Uterus (tissue), 2 donors: Measurements from ENCODE around the gene TMEM31.

Source experiments
- POLR2A ChIP-seq, 2 donors: fragments of 450-650 bp; IDR thresholded peaks; one replicate each; pipeline ENCODE4 v1.6.1; 2016; ENCODE audit warnings: antibody characterized with exemption in 2 of 2, mild to moderate bottlenecking in 1 of 2, moderate library complexity in 1 of 2
- TF ChIP-seq, protein P1 (sequence below), 4 experiments: fragments of 200-600 bp in 2 of 4; fragments of 450-650 bp in 2 of 4; sonication (generic) in 2 of 4; IDR thresholded peaks; one replicate each; pipeline ENCODE4 v1.5.1; 2016 to 2019; ENCODE audit warnings: antibody characterized with exemption in 4 of 4, mild to moderate bottlenecking in 2 of 4, moderate library complexity in 1 of 4

DNA sequence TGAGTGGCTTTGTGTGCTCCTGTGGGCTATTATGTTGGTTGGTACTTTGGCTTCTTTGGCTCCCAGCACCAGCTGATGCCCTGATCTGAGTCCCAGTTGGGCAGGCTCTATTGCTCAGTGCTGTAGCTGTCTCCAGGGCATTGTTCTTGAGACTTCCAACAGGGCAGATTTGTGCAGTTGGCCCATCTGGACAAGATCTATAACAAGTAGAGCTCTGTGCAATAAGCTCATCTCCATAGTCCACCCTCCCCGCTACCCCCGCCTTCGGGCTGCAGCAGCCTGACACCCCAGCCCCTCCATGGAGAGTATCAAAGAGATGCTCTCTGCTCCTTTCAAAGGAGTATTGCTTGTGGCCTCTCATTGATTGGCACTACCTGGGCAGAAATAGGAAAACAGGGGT lies 5.8 kb upstream of the TMEM31 start:
- TF ChIP-seq, protein P1, sequence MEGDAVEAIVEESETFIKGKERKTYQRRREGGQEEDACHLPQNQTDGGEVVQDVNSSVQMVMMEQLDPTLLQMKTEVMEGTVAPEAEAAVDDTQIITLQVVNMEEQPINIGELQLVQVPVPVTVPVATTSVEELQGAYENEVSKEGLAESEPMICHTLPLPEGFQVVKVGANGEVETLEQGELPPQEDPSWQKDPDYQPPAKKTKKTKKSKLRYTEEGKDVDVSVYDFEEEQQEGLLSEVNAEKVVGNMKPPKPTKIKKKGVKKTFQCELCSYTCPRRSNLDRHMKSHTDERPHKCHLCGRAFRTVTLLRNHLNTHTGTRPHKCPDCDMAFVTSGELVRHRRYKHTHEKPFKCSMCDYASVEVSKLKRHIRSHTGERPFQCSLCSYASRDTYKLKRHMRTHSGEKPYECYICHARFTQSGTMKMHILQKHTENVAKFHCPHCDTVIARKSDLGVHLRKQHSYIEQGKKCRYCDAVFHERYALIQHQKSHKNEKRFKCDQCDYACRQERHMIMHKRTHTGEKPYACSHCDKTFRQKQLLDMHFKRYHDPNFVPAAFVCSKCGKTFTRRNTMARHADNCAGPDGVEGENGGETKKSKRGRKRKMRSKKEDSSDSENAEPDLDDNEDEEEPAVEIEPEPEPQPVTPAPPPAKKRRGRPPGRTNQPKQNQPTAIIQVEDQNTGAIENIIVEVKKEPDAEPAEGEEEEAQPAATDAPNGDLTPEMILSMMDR (IDR thresholded peaks at IDR 0.05), result no peak
- no peak for TF ChIP-seq POLR2A (IDR thresholded peaks at IDR 0.05)
